Suprapubic skin (tissue), 3 donors: Measurements from ENCODE around the gene CAMK4.

Source experiments
- CTCF ChIP-seq, 2 donors: fragments of 200-600 bp in 1 of 2; fragments of 450-650 bp in 1 of 2; sonication (generic) in 1 of 2; IDR thresholded peaks; one replicate each; pipeline ENCODE4 v1.5.1; 2016 to 2019; ENCODE audit warnings: antibody characterized with exemption in 2 of 2, mild to moderate bottlenecking in 1 of 2, moderate library complexity in 1 of 2
- EP300 ChIP-seq: sonication (generic); formaldehyde crosslinking; IDR thresholded peaks from one replicate; pipeline ENCODE4 v1.6.1; 2017; ENCODE audit warnings: antibody characterized with exemption
- POLR2A ChIP-seq, 2 donors: fragments of 450-650 bp; IDR thresholded peaks; one replicate each; pipeline ENCODE4 v1.6.1; 2017; ENCODE audit warnings: antibody characterized with exemption in 2 of 2, mild to moderate bottlenecking in 2 of 2, moderate library complexity in 2 of 2

- TF ChIP-seq POLR2A (IDR thresholded peaks at IDR 0.05) (no peak), CTCF (IDR thresholded peaks at IDR 0.05) (no peak), EP300 (no peak)
Measured at GRCh38 chr5:111375645-111376044, 151.5 kb downstream of the CAMK4 start.
